GM12878 (cell line): ENCODE data around the gene ANKRD30A. TPM values are rescaled to one million over a fixed set of nuclear protein-coding genes. Genes with fewer than 3 reads are reported as not detected.
"Not testable (repeated sequence)": the region's sequence is repeated elsewhere in the genome, so short reads cannot be mapped to it uniquely, and the experiment has no call there.

Experiments used
- ATAC-seq: fragments of 200-7000 bp; cut with Tn5 transposase; 3 replicates; pipeline ENCODE4 v1.9.1; 2020; ENCODE audit warnings: mild to moderate bottlenecking, moderate library complexity
- BruUV-seq: library from RNA; stranded (reverse); fragments of 400-500 nt; replicated peaks from 2 replicates; lab custom pipeline; 2021; lab: Mats Ljungman, UMichigan
- CTCF ChIA-PET: fragments of 300-600 bp; sonication (Branson Sonifier 250); formaldehyde crosslinking; extraction: SDS; loops from one replicate; lab custom pipeline; 2021; ENCODE audit warnings: inconsistent platforms; lab: Yijun Ruan, JAX
- POLR2A ChIA-PET: fragments of 350-600 bp; formaldehyde crosslinking; extraction: SDS; loops from one replicate; lab custom pipeline; 2021; ENCODE audit warnings: inconsistent platforms; lab: Charles Lee
- RAD21 ChIA-PET: fragments of 300-600 bp; sonication (Branson Sonifier 250); formaldehyde crosslinking; loops from one replicate; lab custom pipeline; 2023; ENCODE audit warnings: antibody characterized with exemption; ENCODE audit not compliant: unreplicated experiment; lab: Charles Lee
- SMC1A ChIA-PET: fragments of 300-600 bp; sonication (Branson Sonifier 250); formaldehyde crosslinking; loops from one replicate; lab custom pipeline; 2023; ENCODE audit not compliant: unreplicated experiment, uncharacterized antibody; lab: Charles Lee
- DNase-seq: peaks from one replicate; pipeline ENCODE4 v3.0.0-alpha.2; 2011; ENCODE audit warnings: low read depth, low spot score
- FAIRE-seq: peaks from 3 replicates; lab custom pipeline; 2011; peaks lifted over from hg19 to GRCh38; lab: Jason Lieb, UNC
- H2AFZ ChIP-seq: 2 replicates; pipeline ENCODE4 v1.6.0; 2011; ENCODE audit warnings: low read depth, low read length, control low read depth; ENCODE audit not compliant: control insufficient read depth
- H3K27ac ChIP-seq: 2 replicates; pipeline ENCODE4 v1.5.1; 2011; ENCODE audit warnings: control low read depth; ENCODE audit not compliant: control insufficient read depth, insufficient read depth
- H3K27me3 ChIP-seq, 2 experiments: replicated peaks in 1 of 2; 2 replicates each; pipeline versions ENCODE4 v1.6.0 to v1.6.1; 2011; ENCODE audit warnings: low read length in 1 of 2; ENCODE audit not compliant: control insufficient read depth in 2 of 2, insufficient read depth in 2 of 2
- H3K36me3 ChIP-seq, 2 experiments: 2 replicates each; pipeline ENCODE4 v1.5.1; 2011; ENCODE audit warnings: low read length in 1 of 2; ENCODE audit not compliant: control insufficient read depth in 2 of 2, insufficient read depth in 2 of 2
- H3K4me1 ChIP-seq: 2 replicates; pipeline ENCODE4 v1.6.1; 2011; ENCODE audit warnings: mild to moderate bottlenecking, low read length, moderate library complexity, mixed read lengths; ENCODE audit not compliant: control insufficient read depth, insufficient read depth
- H3K4me2 ChIP-seq: 2 replicates; pipeline ENCODE4 v1.6.0; 2011; ENCODE audit warnings: control low read depth; ENCODE audit not compliant: control insufficient read depth, insufficient read depth
- H3K4me3 ChIP-seq: fragments of 200-600 bp; sonication (generic); 2 replicates; pipeline ENCODE4 v1.5.1; 2016
- H3K79me2 ChIP-seq: 2 replicates; pipeline ENCODE4 v1.6.0; 2011; ENCODE audit warnings: low read length; ENCODE audit not compliant: control insufficient read depth, insufficient read depth
- H3K9ac ChIP-seq: 2 replicates; pipeline ENCODE4 v1.8.0; 2011; ENCODE audit warnings: low read length, control low read depth, mixed read lengths; ENCODE audit not compliant: control insufficient read depth, insufficient read depth
- H3K9me3 ChIP-seq: replicated peaks from 3 replicates; pipeline ENCODE4 v1.5.1; 2011; ENCODE audit warnings: mild to moderate bottlenecking, low read length; ENCODE audit not compliant: control insufficient read depth, insufficient read depth
- H4K20me1 ChIP-seq: 2 replicates; pipeline ENCODE4 v1.6.0; 2011; ENCODE audit not compliant: control insufficient read depth, insufficient read depth
- BRCA1 ChIP-seq: IDR thresholded peaks from 2 replicates; pipeline ENCODE4 v1.6.1; 2011; ENCODE audit warnings: low read depth, low read length, improper control_type of control experiment
- CBFB ChIP-seq: IDR thresholded peaks from 2 replicates; pipeline ENCODE4 v1.6.1; 2016; ENCODE audit warnings: antibody characterized with exemption, low read depth
- CHD1 ChIP-seq: IDR thresholded peaks from 2 replicates; pipeline ENCODE4 v1.6.1; 2012; ENCODE audit warnings: low read depth, low read length, improper control_type of control experiment
- EP300 ChIP-seq, 2 experiments: fragments of 150-350 bp in 1 of 2; IDR thresholded peaks; 2 replicates each; pipeline ENCODE4 v1.6.1; 2011 to 2012; ENCODE audit warnings: low read depth in 2 of 2, low read length in 2 of 2, borderline replicate concordance in 1 of 2, improper control_type of control experiment in 1 of 2, inconsistent platforms in 1 of 2; ENCODE audit not compliant: control insufficient read depth in 1 of 2
- MYC ChIP-seq: IDR thresholded peaks from 2 replicates; pipeline ENCODE4 v1.6.1; 2011; ENCODE audit warnings: mild to moderate bottlenecking, low read length, moderate library complexity, inconsistent platforms; ENCODE audit not compliant: insufficient read depth, insufficient replicate concordance, insufficient read length, severe bottlenecking
- NFIC ChIP-seq: IDR thresholded peaks from 2 replicates; pipeline ENCODE4 v1.6.1; 2012; ENCODE audit warnings: low read depth, mild to moderate bottlenecking, inconsistent platforms, low read length, moderate library complexity
- NFYB ChIP-seq: IDR thresholded peaks from 2 replicates; pipeline ENCODE4 v1.6.1; 2011; ENCODE audit warnings: low read depth, mild to moderate bottlenecking, low read length, improper control_type of control experiment, moderate library complexity; ENCODE audit not compliant: insufficient read depth
- NRF1 ChIP-seq: conservative IDR thresholded peaks from 2 replicates; pipeline ENCODE4 v1.6.1; 2011; ENCODE audit warnings: mild to moderate bottlenecking, low read depth, low read length, improper control_type of control experiment
- POLR2A ChIP-seq: IDR thresholded peaks from 2 replicates; pipeline ENCODE4 v1.6.1; 2011; ENCODE audit warnings: low read depth, mild to moderate bottlenecking, low read length
- POLR2AphosphoS2 ChIP-seq: IDR thresholded peaks from 2 replicates; pipeline ENCODE4 v1.6.1; 2011; ENCODE audit warnings: low read depth, mild to moderate bottlenecking, low read length, improper control_type of control experiment, moderate library complexity
- RAD51 ChIP-seq: fragments of 450-650 bp; IDR thresholded peaks from 2 replicates; pipeline ENCODE4 v1.6.1; 2016; ENCODE audit warnings: moderate library complexity, mild to moderate bottlenecking, inconsistent platforms
- YY1 ChIP-seq: IDR thresholded peaks from 2 replicates; pipeline ENCODE4 v1.6.1; 2011; ENCODE audit warnings: low read depth, mild to moderate bottlenecking, low read length
- WGBS: methylation state at CpG from one replicate; pipeline ENCODE4 v1.1.6; 2016; ENCODE audit warnings: low lambda C conversion rate; ENCODE audit not compliant: insufficient replicate concordance, insufficient coverage; ENCODE audit errors: missing lambda C conversion rate; 5-methylcytosine and 5-hydroxymethylcytosine counted together
- in situ Hi-C: fragments of 300-500 bp; cut with MboI; formaldehyde crosslinking; loops from 9 replicates; pipeline ENCODE4 v1.14.3; 2018; ENCODE audit warnings: mixed read lengths
- intact Hi-C: fragments of 100-400 bp; cut with micrococcal nuclease; formaldehyde crosslinking; loops from one replicate; pipeline ENCODE4 v1.14.2; 2022; ENCODE audit not compliant: unreplicated experiment
- polyA plus RNA-seq, 11 experiments: library from polyadenylated mRNA; depleted of rRNA in 4 of 11; unstranded in 6 of 11; stranded (reverse) in 5 of 11; fragments of >200 nt; fragmentation: Nextera tagmentation in 4 of 11; fragmentation: Illumina TruSeq in 1 of 11; extraction: Ambion mirVana in 4 of 11; extraction: Trizol in 1 of 11; gene quantifications; 1 replicate in 1 of 11; 2 replicates in 10 of 11; pipeline versions ENCODE4 v1.2.1 to v1.2.3, GENCODE V29; 2011 to 2016; ENCODE audit warnings: inconsistent platforms in 2 of 11, missing spikeins in 2 of 11, low read depth in 1 of 11
- total RNA-seq, 4 experiments: library from RNA; depleted of rRNA in 3 of 4; stranded (reverse); fragments of >200 nt in 3 of 4; fragmentation: Illumina TruSeq in 1 of 4; extraction: Trizol in 1 of 4; gene quantifications; 2 replicates each; pipeline versions ENCODE4 v1.2.1 to v1.2.3, GENCODE V29; 2013 to 2021

ANKRD30A gene
- total and polyA plus RNA-seq, 10 of the 15 experiments (the other 5 are each of a cell fraction or from before 2014, with no cell fraction given): 0.22 to 3.4 (median 0.74) TPM

DNA sequence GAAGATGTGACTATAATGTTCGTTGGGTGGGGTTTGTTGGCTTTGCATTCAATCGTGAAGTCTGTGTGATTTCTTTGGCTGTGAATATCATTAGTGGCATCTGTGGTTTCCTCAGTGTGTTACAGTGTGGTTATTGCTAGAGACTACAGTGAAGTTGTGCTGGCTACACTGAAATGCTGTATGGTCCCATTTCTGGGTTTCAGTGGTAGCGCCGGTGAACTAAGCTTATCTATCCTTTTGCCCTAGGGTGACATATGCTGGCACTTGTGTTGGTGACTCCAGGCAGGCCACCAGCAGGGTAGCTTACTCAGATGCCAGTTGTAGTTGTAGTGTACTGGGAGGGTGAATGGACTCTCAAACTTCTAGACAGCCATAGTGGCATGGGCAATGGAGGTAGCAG lies 259.5 kb downstream of the ANKRD30A start (continued):
- TF ChIP-seq CBFB (no peak), POLR2A (no peak), EP300 (IDR thresholded peaks at IDR 0.05; ENCODE audit: borderline replicate concordance in 1 of 2, control insufficient read depth in 1 of 2, low read depth in 2 of 2, low read length in 2 of 2) (no peak)

DNA sequence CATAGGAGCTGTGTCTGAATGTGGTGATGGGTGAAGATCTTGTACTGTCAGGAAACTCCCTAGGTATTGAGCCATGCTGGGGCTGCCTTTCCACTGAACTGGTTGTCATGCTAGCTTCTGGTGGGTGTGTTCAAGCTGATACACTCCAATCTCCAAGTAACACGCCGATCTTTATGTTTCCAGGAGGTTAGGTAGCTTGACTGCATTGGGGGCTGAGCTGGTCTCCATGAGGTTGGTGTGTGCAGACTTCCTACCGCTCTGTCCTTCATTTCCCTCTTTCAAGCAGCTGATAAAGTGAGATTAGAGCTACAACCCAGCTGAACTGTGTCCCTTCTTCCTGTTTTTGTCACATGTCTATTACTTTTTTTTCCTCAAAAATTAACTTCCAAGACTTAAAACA lies 265.5 kb downstream of the ANKRD30A start:
- no peak overlapping the region for H3K4me2 ChIP-seq
- ChIA-PET POLR2A (no interaction called here), SMC1A (interaction anchor here (0.7 kb wide), 1 partner anchor 11 kb away, joined by 3 read pairs; no protein-coding TSS in a partner anchor), CTCF (no interaction called here), RAD21 (no interaction called here)
- no peak overlapping the region for H2AFZ ChIP-seq
- BruUV-seq: no TSS peak
- H4K20me1 ChIP-seq: no peaks in the 10 kb centered on the region
- no peak overlapping the region for H3K27ac ChIP-seq
- H3K27me3 ChIP-seq: no peaks in the 10 kb centered on the region
- in situ Hi-C loops: no loop called here
- no peak overlapping the region for H3K9ac ChIP-seq
- no peaks in the 10 kb centered on the region; the same call in 2 of the 3 replicates for H3K9me3 ChIP-seq
- no peak for ATAC-seq
- H3K79me2 ChIP-seq: no peaks in the 10 kb centered on the region
- no peak for FAIRE-seq
- no peaks in the 10 kb centered on the region for H3K4me1 ChIP-seq
- TF ChIP-seq POLR2AphosphoS2 (no peak), RAD51 (no peak), NFIC (no peak), NFYB (no peak), BRCA1 (no peak), MYC (no peak), CHD1 (no peak), NRF1 (no peak), YY1 (no peak)
- no peaks in the 10 kb centered on the region for H3K36me3 ChIP-seq
- DNase-seq: no peak
- WGBS: 6% methylated on average over 3 of the region's 3 CpGs
- no peak overlapping the region for H3K4me3 ChIP-seq
- intact Hi-C loops: no loop called here

GRCh38 chr10:37400774-37401173 lies 275.4 kb downstream of the ANKRD30A start:
- ATAC-seq, BruUV-seq: not testable (repeated sequence)

More at GRCh38 chr10:37400774-37401173, 275.4 kb downstream of the ANKRD30A start:
- H3K9me3 ChIP-seq, H3K4me1 ChIP-seq, H3K79me2 ChIP-seq, H3K4me2 ChIP-seq, H3K36me3 ChIP-seq, H3K27ac ChIP-seq, H3K9ac ChIP-seq, H4K20me1 ChIP-seq, RAD21 ChIA-PET, H3K27me3 ChIP-seq, POLR2A ChIA-PET, in situ Hi-C loops, H3K4me3 ChIP-seq, SMC1A ChIA-PET, DNase-seq, CTCF ChIA-PET, FAIRE-seq, H2AFZ ChIP-seq, intact Hi-C loops: not testable (repeated sequence)
- WGBS: 0% methylated on average over 2 of the region's 2 CpGs
